ENCODE results near the gene WIF1.

Gene WIF1

DNA sequence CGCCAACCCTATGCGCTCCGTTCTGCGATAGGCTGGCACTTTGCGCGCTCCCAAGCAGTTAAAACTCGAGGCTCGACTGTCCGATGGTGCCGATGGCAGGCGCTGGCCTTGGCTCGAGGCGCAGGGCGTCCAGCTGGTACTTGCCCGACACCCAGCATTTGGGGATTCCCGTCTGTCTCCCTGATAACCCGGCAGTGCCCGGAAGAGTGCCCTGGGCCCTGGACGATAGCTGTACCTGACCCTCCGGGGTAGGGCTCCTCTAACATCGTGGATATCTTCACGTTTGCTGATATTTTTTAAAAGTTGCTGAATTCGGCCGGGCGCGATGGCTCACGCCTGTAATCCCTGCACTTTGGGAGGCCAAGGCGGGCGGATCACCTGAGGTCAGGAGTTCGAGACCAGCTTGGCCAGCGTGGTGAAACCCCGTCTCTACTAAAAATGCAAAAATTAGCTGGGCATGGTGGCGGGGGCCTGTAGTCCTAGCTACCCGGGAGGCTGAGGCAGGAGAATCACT lies 908 bp upstream of the WIF1 start:
- DNase-seq = no peak

DNA sequence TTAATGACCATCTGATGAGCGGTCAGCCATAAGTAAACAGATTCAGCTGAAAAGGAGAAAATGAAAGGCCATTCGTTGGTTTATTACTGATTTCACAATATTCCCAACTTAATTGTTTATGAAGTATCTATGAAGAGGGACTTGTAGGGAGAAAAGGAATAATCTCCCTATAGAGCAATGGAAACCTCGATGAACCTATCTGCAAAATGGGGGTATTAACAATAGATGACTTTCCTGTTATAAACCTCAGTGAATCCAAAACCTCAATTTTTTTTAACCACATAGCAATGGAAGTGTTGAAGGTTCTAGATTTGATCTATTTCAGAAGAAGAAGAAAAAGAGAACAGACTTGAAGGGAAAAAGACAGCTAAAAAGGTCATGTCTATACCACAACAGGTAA lies 2.0 kb downstream of the WIF1 start:
- DNase-seq = no peak

- no peak for DNase-seq
Observed at GRCh38 chr12:65113621-65114035, 7.5 kb downstream of the WIF1 start.

DNA sequence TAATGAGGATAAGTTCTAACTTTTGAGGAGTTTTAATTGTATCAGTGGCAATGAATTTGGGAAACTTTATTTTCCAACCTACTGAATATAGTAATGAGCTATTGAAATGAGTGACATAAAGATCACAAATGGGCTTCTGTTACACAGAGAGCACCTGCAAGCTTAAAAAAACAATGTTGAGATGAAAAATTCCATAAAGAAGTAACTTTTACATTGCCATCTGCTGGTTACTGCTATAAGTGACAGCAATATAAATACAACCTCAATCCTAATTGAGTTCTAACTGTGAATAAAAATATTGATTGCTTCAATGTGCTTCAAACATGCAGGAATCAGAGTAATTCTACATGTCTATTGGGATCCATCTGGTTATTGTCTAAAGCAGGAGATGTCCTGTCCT lies 14.2 kb downstream of the WIF1 start:
- DNase-seq = no peak

- no peak for DNase-seq
Observed at GRCh38 chr12:65100140-65100539, 21.0 kb downstream of the WIF1 start.

- DNase-seq = no peak
Observed at GRCh38 chr12:65099182-65099581, 21.9 kb downstream of the WIF1 start.

DNA sequence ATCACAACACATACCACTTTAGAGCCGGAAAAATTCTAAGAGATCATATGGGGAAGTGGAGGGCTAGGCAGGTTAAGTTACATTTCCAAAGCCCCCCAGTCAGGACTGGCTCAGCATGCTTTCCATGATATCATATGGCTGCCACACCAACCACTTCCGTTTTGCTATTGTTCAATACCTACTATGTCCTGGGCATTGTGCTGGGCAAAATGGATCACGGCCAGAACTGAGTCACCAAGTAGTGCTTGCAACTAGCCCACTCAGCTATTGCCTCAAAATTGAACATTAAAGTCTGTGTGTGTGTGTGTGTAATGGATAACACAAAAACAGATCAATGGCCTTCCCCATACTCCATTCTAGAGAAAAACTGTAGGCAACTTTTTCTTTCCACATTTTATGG lies 22.7 kb downstream of the WIF1 start:
- no peak for DNase-seq

- no peak for DNase-seq
Observed at GRCh38 chr12:65094722-65095121, 26.4 kb downstream of the WIF1 start.

DNA sequence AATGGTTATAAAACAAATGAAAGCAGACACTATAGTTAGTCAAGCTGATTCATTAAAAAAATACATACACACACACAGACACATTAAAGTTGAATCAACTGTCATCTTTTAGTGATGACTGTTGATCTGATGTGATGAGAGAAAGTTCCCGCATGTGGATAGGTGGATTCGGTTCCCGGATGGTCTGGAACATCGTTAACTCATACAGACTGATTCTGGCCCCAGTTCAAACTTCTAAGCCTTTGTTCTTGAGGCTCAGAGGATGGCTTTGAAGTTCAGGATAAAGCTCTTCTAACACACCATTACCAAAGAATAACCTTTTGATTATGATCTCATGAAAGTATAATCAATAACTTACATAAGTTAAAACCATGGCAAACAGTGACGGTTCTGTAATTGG lies 27.5 kb downstream of the WIF1 start:
- DNase-seq = no peak

DNA sequence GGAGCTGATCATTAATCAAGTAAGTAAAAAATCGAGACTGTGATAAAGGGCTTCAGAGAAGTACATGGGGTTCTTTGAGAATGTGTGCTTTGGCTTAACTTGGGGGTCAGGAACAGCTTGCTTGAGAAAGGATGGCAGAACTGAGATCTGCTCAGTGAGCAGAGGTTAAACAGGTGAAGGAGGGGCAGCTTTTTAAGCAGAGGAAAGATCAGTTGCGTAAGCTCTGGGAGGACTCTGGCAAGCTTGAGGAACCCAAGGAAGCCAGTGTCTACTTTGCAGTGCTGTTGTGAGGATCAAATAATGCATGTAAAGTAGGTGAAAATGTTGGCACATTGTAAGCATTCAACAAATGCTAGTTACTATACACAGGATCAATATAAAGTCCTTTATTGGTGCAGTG lies 30.6 kb downstream of the WIF1 start:
- DNase-seq = no peak

DNA sequence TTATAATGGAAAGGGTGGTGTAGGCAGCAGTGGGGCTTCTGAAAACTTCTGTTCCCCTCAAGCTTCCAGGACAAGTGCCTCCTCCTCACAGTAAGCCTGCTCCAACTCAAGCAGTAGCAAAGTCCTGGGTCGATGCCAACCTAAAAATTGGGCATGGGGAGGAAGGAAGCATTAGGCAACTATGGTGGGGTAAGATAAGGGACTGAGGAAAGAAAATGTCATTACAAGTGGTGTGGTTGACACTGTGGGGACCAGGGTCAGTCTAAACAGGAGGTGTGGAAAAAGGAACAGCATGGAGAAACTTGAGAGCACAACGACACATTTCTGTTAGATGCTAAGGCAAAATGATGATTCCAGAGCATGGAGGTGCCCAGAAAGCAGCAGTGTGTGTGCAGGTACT lies 34.9 kb downstream of the WIF1 start:
- no peak for DNase-seq

DNA sequence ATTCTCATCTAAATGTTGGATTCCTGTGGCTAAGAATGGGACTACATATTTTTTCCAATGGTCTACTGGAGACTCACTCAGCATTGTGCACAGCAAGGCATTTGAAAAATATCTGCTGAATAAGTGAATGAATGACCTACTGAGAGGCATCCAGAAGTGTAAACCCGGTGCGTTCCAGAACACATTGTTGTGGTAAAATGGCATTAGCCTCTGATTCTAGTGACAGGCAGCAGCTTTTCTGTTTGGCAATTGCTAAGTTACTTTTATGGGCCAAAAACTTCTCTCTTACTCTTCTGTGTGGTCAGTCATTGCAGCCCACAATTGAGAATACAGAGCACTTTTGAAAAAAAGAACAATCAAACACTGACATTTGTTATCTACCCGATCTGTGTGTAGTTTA lies 36.5 kb downstream of the WIF1 start:
- no peak for DNase-seq

- DNase-seq = no peak
Observed at GRCh38 chr12:65083581-65083980, 37.5 kb downstream of the WIF1 start.

DNA sequence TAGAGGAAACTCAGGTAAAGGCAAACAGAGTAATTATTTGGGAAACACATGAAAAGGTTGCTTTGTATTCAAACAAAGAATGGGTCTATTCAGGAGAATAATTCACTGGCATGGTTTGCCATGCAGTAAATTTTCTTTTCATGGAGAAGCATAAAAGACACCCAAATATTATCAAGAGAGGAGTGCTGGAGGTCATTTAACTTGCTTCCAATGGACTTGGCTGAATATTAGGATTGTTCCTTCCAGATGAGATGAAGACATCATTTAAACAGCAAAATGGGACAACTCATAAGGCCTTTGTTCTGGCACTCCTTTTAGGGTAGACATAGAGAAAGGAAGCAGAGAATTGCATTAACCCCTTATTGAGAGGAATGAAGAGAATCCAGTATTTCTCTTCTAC lies 38.7 kb downstream of the WIF1 start:
- no peak for DNase-seq

DNA sequence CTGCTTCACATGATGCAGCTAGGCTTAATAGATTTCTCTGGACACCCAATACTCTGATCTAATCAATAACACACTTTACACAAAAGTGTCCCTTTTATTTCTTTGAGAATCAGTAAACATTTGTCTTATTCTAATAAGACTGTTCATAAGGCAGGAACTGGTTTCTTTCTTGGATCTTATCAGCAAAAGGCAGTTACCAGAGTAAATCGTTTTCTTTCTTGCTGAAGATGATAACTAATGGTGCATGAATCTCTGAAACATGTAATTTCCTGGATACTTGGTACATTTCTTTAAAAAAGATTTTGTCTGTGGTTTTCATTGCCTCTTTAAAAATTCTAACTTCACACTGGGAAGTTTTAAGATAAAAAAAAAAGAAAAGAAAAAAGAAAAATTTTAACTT lies 39.6 kb downstream of the WIF1 start:
- DNase-seq = no peak

DNA sequence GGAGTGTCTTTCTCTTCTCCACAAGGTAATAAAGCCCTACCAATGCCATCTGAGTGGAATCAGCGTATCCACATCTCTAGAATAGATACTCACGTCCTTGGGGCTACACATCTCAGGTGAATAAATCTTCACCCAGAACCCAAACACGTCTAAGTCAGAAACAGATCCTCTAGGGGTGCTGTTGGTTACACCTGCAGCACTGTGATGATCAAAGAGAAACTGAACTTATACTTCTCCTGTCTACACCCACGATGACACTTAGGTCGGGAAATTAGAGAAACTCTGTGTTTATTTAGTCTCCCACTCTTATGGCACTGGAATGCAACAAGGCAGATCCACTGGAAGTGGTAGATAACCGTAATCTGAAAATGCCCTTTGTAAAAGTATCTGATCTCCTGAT lies 46.2 kb downstream of the WIF1 start:
- DNase-seq = no peak

DNA sequence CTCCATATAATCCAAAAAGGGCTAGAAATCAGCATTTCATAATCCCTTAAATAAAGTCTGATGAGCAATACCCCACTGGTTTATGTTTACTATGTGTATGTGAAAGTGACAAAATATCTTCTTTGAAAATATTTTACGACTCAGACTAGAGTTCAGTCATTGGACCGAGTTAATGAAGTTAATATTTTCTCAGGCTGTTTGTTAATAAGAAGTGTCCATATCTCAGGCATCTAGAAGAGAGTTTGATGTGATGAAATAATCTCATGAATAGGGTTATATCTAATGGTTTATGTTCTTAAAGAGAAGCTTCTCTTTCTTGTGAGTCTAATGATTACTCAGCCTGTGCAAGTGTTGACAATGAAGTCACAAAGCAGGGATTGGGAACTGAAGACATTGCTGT lies 51.8 kb downstream of the WIF1 start:
- no peak for DNase-seq

GRCh38 chr12:65067383-65067782 lies 53.7 kb downstream of the WIF1 start:
- no peak for DNase-seq

GRCh38 chr12:65055859-65056258 lies 65.2 kb downstream of the WIF1 start:
- DNase-seq = no peak

DNA sequence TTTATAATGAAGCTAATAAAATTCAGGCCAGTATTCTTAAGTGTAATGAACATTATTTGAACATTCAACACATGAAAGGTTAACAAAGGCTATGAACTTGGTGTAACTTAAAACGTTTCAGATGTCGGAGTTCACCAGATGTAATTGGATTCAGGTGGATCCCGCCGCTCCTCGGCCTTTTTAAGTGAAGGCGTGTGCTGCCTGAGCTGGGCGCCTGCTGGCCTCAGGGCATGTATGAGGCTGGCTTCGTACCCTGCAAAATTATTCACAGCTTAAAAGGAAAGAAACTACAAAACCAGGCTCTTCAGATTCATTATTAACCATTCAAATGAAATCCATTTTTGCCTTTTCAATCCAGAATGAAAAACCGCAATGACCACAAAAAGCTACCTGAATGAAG lies 69.9 kb downstream of the WIF1 start:
- DNase-seq = no peak

DNA sequence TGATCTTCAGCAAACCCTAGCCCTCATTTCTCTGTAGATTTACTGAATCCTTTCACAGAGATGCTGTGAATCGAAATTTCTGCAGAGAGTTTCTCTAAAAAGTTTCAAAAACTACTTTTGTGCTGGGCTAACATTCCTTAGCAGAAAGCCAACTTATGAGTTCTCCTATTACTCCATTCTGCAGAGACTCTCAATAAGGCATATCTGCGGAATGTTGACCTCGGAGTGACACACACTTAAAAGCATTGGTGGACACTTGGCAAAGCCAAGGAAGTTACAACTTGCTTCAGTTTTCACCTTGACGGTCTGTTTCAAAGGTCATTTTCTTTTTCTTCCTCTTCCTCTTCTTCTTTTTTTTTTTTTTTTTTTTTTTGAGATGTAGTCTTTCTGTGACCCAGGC lies 75.8 kb downstream of the WIF1 start:
- DNase-seq = no peak

DNA sequence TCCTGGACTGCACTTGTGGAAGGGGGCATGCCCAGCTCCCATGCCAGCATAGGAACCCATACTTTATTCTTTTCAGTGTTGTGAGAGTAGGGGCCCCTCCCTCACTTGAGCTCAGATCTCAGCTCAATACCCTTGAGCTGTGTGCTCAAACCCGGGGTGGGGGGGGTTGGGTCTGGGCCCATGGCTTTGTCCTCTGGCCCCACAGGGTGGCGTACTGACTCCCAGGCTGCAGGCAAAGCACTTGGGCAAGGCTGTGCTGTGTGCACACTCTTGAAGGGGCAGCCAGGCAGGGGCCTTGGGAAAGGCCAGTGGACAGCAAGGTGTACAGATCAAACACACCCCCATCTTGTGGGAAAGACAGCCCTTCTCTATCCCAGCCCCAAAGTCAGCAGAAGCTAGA lies 81.8 kb downstream of the WIF1 start:
- DNase-seq = no peak

- DNase-seq = no peak
Observed at GRCh38 chr12:65025136-65025535, 96.0 kb downstream of the WIF1 start.

GRCh38 chr12:65023485-65023884 lies 97.6 kb downstream of the WIF1 start:
- DNase-seq = no peak

GRCh38 chr12:65022960-65023359 lies 98.1 kb downstream of the WIF1 start:
- DNase-seq = no peak

GRCh38 chr12:65022421-65022820 lies 98.7 kb downstream of the WIF1 start:
- no peak for DNase-seq
